ENCODE results near the gene LY6G6F. TPM values are rescaled to one million over a fixed set of nuclear protein-coding genes. Genes with fewer than 3 reads are reported as not detected.

Gene LY6G6F
- total and polyA plus RNA-seq, 2 of the 13 experiments (the other 11 are each of a cell fraction or from before 2014, with no cell fraction given): not detected

GRCh38 chr6:31702819-31703716 is 3.6 kb upstream of the LY6G6F start, which contains the start of gene ABHD16A (continued):
- TF ChIP-seq ONECUT2 (CRISPR knock-in tag; IDR thresholded peaks at IDR 0.05) (0 out of 2 replicates have a peak, but pooled peaks have one; percentile 13), NRL (CRISPR knock-in tag; IDR thresholded peaks at IDR 0.05; ENCODE audit: borderline replicate concordance) (no peak), ZNF232 (CRISPR knock-in tag; IDR thresholded peaks at IDR 0.05; ENCODE audit: borderline replicate concordance) (peak; percentile 41; the same call in 1 of the 2 replicates), PHB2 (IDR thresholded peaks at IDR 0.05; ENCODE audit: partially characterized antibody) (no peak), STAT5B (CRISPR knock-in tag; IDR thresholded peaks at IDR 0.05) (no peak), ZNF30 (CRISPR knock-in tag; IDR thresholded peaks at IDR 0.05) (no peak), ZNF207 (IDR thresholded peaks at IDR 0.05; ENCODE audit: borderline replicate concordance) (no peak), ZNF567 (CRISPR knock-in tag; IDR thresholded peaks at IDR 0.05; ENCODE audit: borderline replicate concordance) (no peak), BHLHE40 (IDR thresholded peaks at IDR 0.05; ENCODE audit: low read length) (peak; percentile 78), SP2 (CRISPR knock-in tag; IDR thresholded peaks at IDR 0.05) (no peak), AKAP8 (CRISPR knock-in tag; IDR thresholded peaks at IDR 0.05) (no peak), ZBTB8A (CRISPR knock-in tag; IDR thresholded peaks at IDR 0.05; ENCODE audit: borderline replicate concordance, low read depth) (no peak), CERS6 (CRISPR knock-in tag; IDR thresholded peaks at IDR 0.05) (no peak), EP300 (IDR thresholded peaks at IDR 0.05; ENCODE audit: low read depth in 2 of 2, low read length in 2 of 2) (peak; percentile 56 to 79; a peak in 3 of 4 replicates), EP300 (CRISPR knock-in tag; IDR thresholded peaks at IDR 0.05; ENCODE audit: borderline replicate concordance) (no peak), NFKB2 (CRISPR knock-in tag; IDR thresholded peaks at IDR 0.05; ENCODE audit: borderline replicate concordance) (peak; percentile 60; the same call in 1 of the 2 replicates), ZNF552 (CRISPR knock-in tag; IDR thresholded peaks at IDR 0.05; ENCODE audit: borderline replicate concordance) (no peak), SAP130 (CRISPR knock-in tag; IDR thresholded peaks at IDR 0.05; ENCODE audit: low read depth) (peak; percentile 97), ZNF264 (CRISPR knock-in tag; IDR thresholded peaks at IDR 0.05) (peak; percentile 22; the same call in 1 of the 2 replicates), NFYC (CRISPR knock-in tag; IDR thresholded peaks at IDR 0.05) (peak; percentile 46; the same call in 1 of the 2 replicates), HHEX (CRISPR knock-in tag; IDR thresholded peaks at IDR 0.05) (peak; percentile 42; the same call in 1 of the 2 replicates)
- TF ChIP-seq, protein P1, sequence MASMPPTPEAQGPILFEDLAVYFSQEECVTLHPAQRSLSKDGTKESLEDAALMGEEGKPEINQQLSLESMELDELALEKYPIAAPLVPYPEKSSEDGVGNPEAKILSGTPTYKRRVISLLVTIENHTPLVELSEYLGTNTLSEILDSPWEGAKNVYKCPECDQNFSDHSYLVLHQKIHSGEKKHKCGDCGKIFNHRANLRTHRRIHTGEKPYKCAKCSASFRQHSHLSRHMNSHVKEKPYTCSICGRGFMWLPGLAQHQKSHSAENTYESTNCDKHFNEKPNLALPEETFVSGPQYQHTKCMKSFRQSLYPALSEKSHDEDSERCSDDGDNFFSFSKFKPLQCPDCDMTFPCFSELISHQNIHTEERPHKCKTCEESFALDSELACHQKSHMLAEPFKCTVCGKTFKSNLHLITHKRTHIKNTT (CRISPR knock-in tag; IDR thresholded peaks at IDR 0.05): no peak
- TF ChIP-seq, protein P2, sequence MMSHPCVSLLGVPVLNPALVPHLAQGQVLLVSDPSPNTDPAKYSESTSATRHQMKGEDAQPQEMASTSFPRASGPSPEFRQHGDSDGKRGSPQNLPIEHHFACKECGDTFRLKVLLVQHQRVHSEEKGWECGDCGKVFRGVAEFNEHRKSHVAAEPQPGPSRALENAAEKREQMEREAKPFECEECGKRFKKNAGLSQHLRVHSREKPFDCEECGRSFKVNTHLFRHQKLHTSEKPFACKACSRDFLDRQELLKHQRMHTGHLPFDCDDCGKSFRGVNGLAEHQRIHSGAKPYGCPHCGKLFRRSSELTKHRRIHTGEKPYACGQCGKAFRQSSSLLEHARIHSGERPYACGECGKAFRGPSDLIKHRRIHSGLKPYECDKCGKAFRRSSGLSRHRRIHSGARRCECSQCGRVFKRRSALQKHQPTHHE (CRISPR knock-in tag; IDR thresholded peaks at IDR 0.05; ENCODE audit: borderline replicate concordance): 0 out of 2 replicates have a peak, but pooled peaks have one; percentile 31
- TF ChIP-seq, protein P3, sequence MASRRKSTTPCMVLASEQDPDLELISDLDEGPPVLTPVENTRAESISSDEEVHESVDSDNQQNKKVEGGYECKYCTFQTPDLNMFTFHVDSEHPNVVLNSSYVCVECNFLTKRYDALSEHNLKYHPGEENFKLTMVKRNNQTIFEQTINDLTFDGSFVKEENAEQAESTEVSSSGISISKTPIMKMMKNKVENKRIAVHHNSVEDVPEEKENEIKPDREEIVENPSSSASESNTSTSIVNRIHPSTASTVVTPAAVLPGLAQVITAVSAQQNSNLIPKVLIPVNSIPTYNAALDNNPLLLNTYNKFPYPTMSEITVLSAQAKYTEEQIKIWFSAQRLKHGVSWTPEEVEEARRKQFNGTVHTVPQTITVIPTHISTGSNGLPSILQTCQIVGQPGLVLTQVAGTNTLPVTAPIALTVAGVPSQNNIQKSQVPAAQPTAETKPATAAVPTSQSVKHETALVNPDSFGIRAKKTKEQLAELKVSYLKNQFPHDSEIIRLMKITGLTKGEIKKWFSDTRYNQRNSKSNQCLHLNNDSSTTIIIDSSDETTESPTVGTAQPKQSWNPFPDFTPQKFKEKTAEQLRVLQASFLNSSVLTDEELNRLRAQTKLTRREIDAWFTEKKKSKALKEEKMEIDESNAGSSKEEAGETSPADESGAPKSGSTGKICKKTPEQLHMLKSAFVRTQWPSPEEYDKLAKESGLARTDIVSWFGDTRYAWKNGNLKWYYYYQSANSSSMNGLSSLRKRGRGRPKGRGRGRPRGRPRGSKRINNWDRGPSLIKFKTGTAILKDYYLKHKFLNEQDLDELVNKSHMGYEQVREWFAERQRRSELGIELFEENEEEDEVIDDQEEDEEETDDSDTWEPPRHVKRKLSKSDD (CRISPR knock-in tag; IDR thresholded peaks at IDR 0.05; ENCODE audit: low read depth): peak; percentile 87; the same call in 1 of the 2 replicates
